Fibroblast of pulmonary artery (primary cell): ENCODE measurements around the gene UST.

Experiments used
- DNase-seq: peaks from one replicate; pipeline ENCODE4 v3.0.0-alpha.2; 2010; ENCODE audit warnings: low read depth
- H3K4me3 ChIP-seq: replicated peaks from 2 replicates; pipeline ENCODE4 v1.5.1; 2011; ENCODE audit warnings: low read depth, mild to moderate bottlenecking, control low read depth, low read length, moderate library complexity
- CTCF ChIP-seq: IDR thresholded peaks from 2 replicates; pipeline ENCODE4 v1.5.1; 2011; ENCODE audit warnings: mild to moderate bottlenecking, control low read depth, low read length, inconsistent platforms; ENCODE audit errors: missing control alignments

The UST gene

DNA sequence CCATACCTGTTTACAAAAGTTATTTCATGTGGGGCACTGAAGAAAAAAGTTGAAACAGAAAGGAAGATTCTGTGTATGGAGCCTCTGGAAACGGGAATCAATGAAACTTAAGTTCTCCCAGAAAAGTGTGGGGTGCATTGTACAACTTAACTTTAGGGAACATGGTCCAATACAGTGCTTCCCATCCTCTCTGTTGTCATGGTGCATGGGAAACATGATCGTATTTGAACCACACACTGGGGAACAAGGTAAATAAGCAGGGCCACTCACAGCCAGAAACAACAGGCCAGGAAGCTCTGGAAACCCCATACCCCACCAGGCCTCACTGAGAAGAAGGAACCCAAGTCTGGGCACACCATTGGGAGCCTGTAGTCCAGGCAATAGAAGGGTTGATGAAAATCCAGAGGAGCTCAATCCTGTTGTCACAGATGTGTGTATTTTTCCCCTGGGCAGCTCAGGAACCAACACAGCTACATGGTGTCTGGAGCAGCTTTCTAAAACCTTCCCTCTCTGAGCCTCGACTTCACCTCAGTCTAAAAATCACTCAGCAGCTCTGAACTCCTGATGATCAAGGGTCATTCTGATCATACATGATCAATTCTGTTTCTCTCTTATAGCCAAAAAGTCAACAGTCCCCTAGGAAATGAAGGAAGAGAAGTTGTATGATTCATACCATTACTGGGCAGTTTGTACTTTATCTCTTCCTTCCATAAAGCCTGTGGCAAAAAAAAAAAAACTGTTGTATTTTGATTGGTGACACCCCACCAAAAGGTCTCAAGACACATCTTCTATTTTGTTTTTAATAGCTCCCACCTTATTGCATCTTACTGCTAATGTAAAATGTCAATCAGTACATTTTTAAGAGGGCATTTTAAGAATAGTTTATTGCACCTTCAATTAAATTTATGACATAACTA lies 372.2 kb downstream of the UST start:
- no peak for TF ChIP-seq CTCF
- H3K4me3 ChIP-seq, result no peak overlapping the region
- no peak for DNase-seq

DNA sequence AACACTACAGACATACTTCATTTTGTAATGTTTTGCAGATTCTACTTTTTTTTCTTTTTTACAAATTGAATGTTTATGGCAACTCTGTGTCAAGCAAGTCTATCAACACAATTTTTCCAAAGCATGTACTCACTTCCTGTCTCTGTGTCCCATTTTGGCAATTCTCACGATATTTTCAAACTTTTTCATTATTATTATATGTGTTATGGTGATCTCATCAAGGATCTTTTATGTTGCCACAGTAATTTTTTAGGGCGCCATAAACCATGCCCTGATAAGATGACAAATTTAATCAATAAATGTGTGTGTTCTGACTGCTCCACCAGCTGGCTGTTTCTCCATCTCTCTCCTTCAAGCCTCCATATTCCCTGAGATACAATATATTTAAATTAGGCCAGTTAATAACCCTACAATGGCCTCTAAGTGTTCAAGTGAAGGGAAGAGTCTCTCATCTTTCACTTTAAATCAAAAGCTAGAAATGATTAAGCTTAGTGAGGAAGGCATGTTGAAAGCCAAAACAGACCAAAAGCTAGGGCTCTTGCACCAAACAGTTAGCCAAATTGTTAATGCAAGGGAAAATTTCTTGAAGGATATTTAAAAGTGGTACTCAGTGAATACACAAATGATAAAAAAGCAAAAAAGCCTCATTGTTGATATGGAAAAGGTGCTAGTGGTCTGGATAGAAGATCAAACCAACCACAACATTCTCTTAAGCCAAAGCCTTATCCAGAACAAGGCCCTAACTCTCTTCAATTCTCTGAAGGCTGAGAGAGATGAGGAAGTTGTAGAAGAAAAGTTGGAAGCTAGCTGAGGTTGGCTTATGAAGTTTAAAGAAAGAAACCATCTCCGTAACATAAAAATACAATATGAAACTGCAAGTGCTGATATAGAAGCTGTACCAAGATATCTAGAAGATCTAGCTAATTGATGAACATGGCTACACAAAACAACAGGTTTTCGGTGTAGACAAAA lies 376.3 kb downstream of the UST start:
- H3K4me3 ChIP-seq, result no peak overlapping the region
- no peak for DNase-seq
- no peak for TF ChIP-seq CTCF

DNA sequence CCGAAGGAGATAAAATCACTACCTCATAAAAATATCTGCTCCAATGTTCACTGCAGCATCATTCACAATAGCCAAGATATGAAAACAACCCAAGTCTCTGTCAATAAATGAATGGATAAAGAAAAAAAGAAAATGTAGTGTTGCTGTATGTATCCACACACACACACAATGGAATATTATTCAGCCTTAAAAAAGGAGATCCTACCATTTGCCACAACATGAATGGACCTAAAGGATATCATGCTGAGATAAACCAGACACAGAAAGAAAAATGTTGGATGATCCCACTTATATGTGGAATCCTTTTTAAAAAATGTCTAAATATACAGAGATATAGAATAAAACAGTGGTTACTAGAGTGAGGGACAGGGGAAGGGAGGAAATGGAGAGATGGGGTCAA lies 378.5 kb downstream of the UST start:
- no peak for TF ChIP-seq CTCF
- no peak overlapping the region for H3K4me3 ChIP-seq
- DNase-seq, result no peak
